ENCODE data around the gene IFT25.
"Not testable (repeated sequence)": the region's sequence is repeated elsewhere in the genome, so short reads cannot be mapped to it uniquely, and the experiment has no call there.

Gene IFT25

DNA sequence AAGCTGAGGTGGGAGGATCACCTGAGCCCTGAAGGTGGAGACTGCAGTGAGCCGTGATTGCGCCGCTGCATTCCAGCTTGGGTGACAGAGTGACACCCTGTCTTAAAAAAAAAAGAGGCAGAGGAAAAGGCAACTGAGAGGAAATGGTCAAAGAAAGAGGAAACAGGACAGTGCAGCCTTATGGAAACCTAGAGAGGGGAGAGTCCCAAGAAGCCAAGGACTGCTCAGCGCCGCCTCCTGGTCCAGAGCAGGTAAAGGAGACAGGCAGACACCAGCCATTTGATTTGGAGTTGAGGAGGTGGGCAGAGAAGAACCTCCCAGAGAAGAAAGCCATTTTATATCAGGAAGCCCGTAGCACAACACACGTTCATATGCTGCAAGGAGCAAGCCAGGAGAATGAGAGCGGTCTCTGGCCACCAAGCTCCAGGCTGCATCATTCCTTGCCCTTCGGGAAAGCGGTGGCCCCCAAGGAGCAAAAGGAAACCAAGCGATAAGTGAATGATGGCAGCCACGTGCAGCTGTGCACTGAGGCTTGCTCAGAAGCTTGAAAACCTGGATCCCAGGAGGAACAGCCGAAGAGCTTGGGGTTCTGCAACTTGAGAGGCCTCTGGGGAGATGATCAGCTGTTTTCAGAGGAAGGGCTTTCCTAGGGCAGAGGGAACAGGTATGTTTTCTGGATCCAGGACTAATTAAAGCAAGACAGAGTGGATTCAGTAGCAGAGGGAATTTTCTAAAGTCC is 34.4 kb upstream of the IFT25 start:
- Histone ChIP-seq H3K27ac (no peak overlapping the region), H4K20me1 (no peaks in the 10 kb centered on the region), H3K9me3 (no peaks in the 10 kb centered on the region), H3K9ac (no peak overlapping the region), H3K27me3 (no peaks in the 10 kb centered on the region), H3K4me1 (peaks cover 37% of the 10 kb centered on the region), H3K36me3 (no peaks in the 10 kb centered on the region), H3K4me3 (no peak overlapping the region), H3K4me2 (peak overlapping the region; percentile 68)
- TF ChIP-seq Cebpa-rat (IDR thresholded peaks at IDR 0.05): no peak

DNA sequence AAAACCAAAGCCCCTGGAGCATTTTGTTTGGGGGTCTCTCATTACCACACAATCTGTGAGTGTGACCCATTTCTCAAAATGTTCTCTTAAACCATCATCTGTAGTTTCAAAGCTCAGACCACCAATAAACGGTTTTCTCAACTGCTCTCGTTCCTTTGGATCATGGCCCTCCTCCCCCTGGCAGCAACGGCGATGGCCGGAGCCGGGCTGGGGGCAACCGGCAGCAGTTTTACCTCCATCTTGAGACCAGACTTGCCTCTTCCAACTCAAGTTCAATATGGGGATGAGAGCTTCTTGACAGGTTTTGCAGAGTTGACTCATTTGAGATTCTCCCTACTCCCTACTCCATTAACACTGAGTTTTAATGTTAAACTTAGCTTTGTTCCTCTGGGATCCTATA is 30.4 kb upstream of the IFT25 start:
- Histone ChIP-seq H3K9me3 (no peaks in the 10 kb centered on the region), H3K27ac (no peak overlapping the region), H3K36me3 (peaks cover 30% of the 10 kb centered on the region), H3K27me3 (no peaks in the 10 kb centered on the region), H4K20me1 (no peaks in the 10 kb centered on the region), H3K4me1 (peaks cover 29% of the 10 kb centered on the region), H3K4me3 (no peak overlapping the region), H3K9ac (no peak overlapping the region), H3K4me2 (no peak overlapping the region)
- no peak for TF ChIP-seq Cebpa-rat (IDR thresholded peaks at IDR 0.05)

- H3K4me3 ChIP-seq: no peak overlapping the region
- no peaks in the 10 kb centered on the region for H3K9me3 ChIP-seq
- H3K27me3 ChIP-seq: no peaks in the 10 kb centered on the region
- H3K9ac ChIP-seq: no peak overlapping the region
- no peak for TF ChIP-seq Cebpa-rat (IDR thresholded peaks at IDR 0.05)
- H4K20me1 ChIP-seq: no peaks in the 10 kb centered on the region
- no peak overlapping the region for H3K4me2 ChIP-seq
- peaks cover 9% of the 10 kb centered on the region for H3K4me1 ChIP-seq
- H3K36me3 ChIP-seq: peaks cover 71% of the 10 kb centered on the region
- no peak overlapping the region for H3K27ac ChIP-seq
Measured at GRCh38 chr1:53971718-53972117, 26.2 kb upstream of the IFT25 start.

DNA sequence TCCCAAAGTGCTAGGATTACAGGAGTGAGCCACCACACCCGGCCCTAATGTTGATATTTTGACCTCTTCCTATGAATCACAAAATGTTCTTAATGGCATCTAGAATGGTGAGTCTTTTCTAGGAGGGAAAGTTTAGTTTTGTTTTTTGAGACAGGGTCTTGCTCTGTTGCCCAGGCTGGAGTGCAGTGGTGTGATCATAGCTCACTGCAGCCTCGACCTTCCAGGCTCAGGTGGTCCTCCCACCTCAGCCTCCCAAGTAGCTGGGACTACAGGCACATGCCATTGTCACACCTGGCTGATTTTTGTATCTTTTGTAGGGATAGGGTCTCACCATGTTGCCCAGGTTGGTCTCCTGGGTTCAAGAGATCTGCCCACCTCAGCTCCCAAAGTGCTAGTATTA is 23.8 kb upstream of the IFT25 start:
- not testable (repeated sequence) for H3K4me3 ChIP-seq, H3K9ac ChIP-seq, H3K27ac ChIP-seq, H3K4me1 ChIP-seq, H3K4me2 ChIP-seq, H3K9me3 ChIP-seq, H4K20me1 ChIP-seq, H3K27me3 ChIP-seq
- peaks cover 92% of the 10 kb centered on the region for H3K36me3 ChIP-seq

DNA sequence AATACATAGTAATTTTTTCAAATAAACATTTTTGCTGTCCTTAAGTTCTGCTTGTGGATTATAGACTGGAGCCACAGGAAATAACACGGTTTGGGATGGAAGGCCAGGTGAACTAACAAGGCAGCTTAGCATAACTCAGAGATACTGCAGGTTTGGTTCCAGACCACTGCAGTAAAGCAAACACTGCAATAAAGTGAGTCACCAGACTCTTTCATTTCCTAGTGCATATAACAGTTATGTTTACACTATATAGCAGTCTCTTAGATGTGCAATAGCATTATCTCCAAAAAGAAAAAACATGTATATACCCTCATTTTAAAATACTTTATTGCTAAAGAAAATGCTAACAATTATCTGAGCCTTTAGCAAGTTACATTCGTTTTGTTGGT is 22.6 kb upstream of the IFT25 start:
- Histone ChIP-seq H3K9me3 (no peaks in the 10 kb centered on the region), H3K27ac (no peak overlapping the region), H4K20me1 (no peaks in the 10 kb centered on the region), H3K27me3 (no peaks in the 10 kb centered on the region), H3K4me1 (no peaks in the 10 kb centered on the region), H3K4me3 (no peak overlapping the region), H3K4me2 (no peak overlapping the region), H3K9ac (no peak overlapping the region), H3K36me3 (peaks cover 93% of the 10 kb centered on the region)
- no peak for TF ChIP-seq Cebpa-rat (IDR thresholded peaks at IDR 0.05)

DNA sequence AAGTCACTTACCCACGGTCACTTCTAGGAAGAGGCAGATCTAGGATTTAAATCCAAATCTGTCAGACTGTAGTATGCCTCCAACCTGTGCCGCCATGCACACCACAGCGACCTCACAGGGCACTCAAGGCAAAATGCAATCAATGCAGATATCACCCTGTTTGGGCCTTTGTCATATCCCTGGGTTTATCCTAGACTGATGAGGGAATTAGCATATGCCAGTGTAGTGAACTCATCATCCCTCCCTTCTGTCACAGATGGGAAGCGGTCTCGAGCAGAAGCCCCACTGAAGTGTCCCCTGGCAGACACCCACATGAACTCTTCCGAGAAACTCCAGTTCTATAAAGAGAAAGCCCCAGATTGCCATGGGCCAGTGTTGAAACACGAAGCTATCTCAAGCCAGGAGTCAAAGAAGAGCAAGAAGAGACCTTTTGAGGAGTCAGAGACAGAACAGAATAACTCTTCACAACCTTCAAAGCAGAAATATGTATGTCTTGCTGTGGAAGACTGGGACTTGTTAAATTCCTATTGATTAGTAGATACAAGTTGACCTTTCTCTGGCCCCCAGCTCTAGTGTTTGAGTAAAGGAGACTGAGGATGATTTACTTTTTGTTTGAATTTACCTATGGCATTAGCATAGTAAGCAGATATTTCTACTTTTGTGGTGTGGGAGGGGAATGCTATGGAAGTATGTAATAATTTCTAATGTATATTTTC is 22.1 kb upstream of the IFT25 start:
- Histone ChIP-seq H3K9me3 (no peaks in the 10 kb centered on the region), H3K9ac (no peak overlapping the region), H4K20me1 (no peaks in the 10 kb centered on the region), H3K4me1 (no peaks in the 10 kb centered on the region), H3K4me2 (no peak overlapping the region), H3K4me3 (no peak overlapping the region), H3K27ac (no peak overlapping the region), H3K36me3 (peaks cover 94% of the 10 kb centered on the region), H3K27me3 (no peaks in the 10 kb centered on the region)
- no peak for TF ChIP-seq Cebpa-rat (IDR thresholded peaks at IDR 0.05)

DNA sequence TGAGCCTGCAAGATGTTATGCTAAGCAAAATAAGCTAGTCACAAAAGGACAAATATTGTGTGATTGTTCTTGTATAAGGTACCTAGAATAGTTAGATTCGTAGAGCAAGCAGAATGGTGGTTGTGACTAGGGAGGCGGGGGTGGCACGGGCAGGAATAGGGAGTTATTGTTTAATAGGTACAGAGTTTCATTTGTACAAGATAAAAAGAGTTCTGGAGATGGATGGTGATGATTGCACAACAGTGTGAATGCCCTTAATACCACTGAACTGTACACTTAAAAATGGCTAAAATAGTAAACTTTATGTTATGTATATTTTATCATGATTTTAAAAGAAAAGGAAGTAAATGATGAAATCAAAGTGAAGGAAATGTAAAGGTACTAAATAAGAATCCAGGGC is 21.3 kb upstream of the IFT25 start:
- Histone ChIP-seq H3K4me3 (no peak overlapping the region), H3K27me3 (no peaks in the 10 kb centered on the region), H3K4me2 (no peak overlapping the region), H4K20me1 (no peaks in the 10 kb centered on the region), H3K27ac (no peak overlapping the region), H3K9ac (no peak overlapping the region), H3K9me3 (no peaks in the 10 kb centered on the region), H3K36me3 (peaks cover 94% of the 10 kb centered on the region), H3K4me1 (no peaks in the 10 kb centered on the region)
- no peak for TF ChIP-seq Cebpa-rat (IDR thresholded peaks at IDR 0.05)

GRCh38 chr1:53964109-53964508 is 18.6 kb upstream of the IFT25 start:
- no peaks in the 10 kb centered on the region for H3K27me3 ChIP-seq
- H3K9ac ChIP-seq: no peak overlapping the region
- H3K36me3 ChIP-seq: peaks cover 92% of the 10 kb centered on the region
- H3K4me3 ChIP-seq: no peak overlapping the region
- H3K4me2 ChIP-seq: no peak overlapping the region
- no peaks in the 10 kb centered on the region for H3K4me1 ChIP-seq
- no peak for TF ChIP-seq Cebpa-rat (IDR thresholded peaks at IDR 0.05)
- no peak overlapping the region for H3K27ac ChIP-seq
- H4K20me1 ChIP-seq: no peaks in the 10 kb centered on the region
- H3K9me3 ChIP-seq: no peaks in the 10 kb centered on the region

DNA sequence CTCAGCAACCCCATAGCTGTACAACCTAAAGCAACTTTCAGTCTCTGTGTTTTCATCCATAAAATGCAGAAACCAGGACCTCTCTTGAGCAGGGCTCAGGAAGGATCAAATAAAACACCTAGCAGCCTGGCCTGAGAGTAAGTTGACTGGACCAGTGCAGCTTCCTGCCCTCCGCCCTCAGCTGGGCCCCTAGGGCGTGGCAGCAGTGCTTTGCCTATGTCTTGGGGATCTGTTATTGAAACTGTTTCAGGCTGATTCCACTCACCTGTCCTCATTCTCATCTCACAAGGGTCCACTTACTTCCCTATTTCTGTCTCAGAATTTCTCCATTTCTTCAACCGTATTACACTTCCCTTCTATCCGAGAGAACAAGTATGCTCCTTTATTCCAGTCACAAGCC is 18.0 kb upstream of the IFT25 start:
- no peak overlapping the region for H3K4me3 ChIP-seq
- no peaks in the 10 kb centered on the region for H3K9me3 ChIP-seq
- no peaks in the 10 kb centered on the region for H4K20me1 ChIP-seq
- no peak overlapping the region for H3K4me2 ChIP-seq
- TF ChIP-seq Cebpa-rat (IDR thresholded peaks at IDR 0.05): no peak
- H3K27ac ChIP-seq: no peak overlapping the region
- no peaks in the 10 kb centered on the region for H3K4me1 ChIP-seq
- H3K36me3 ChIP-seq: peaks cover 90% of the 10 kb centered on the region
- no peaks in the 10 kb centered on the region for H3K27me3 ChIP-seq
- H3K9ac ChIP-seq: no peak overlapping the region

- Histone ChIP-seq H4K20me1 (no peaks in the 10 kb centered on the region), H3K9me3 (no peaks in the 10 kb centered on the region), H3K4me2 (no peak overlapping the region), H3K4me3 (no peak overlapping the region), H3K9ac (no peak overlapping the region), H3K27ac (no peak overlapping the region), H3K4me1 (no peaks in the 10 kb centered on the region), H3K36me3 (peaks cover 88% of the 10 kb centered on the region), H3K27me3 (no peaks in the 10 kb centered on the region)
- TF ChIP-seq Cebpa-rat (IDR thresholded peaks at IDR 0.05): no peak
Measured at GRCh38 chr1:53962395-53962794, 16.9 kb upstream of the IFT25 start.
